ENCODE data around the gene ELMOD1.
"Not testable (repeated sequence)": the region's sequence is repeated elsewhere in the genome, so short reads cannot be mapped to it uniquely, and the experiment has no call there.

The ELMOD1 gene
- total RNA-seq = 0 to 0.09 reads per million in 2 experiments

- no peak for DNase-seq (ENCODE audit: low read depth)
These were observed at the start of gene ELMOD1 for GRCh38 chr11:107590460-107591377. TSS of gene ELMOD1 (plus strand) at chr11:107591147. CDS start at chr11:107618190, 27,043 bp downstream.

DNA sequence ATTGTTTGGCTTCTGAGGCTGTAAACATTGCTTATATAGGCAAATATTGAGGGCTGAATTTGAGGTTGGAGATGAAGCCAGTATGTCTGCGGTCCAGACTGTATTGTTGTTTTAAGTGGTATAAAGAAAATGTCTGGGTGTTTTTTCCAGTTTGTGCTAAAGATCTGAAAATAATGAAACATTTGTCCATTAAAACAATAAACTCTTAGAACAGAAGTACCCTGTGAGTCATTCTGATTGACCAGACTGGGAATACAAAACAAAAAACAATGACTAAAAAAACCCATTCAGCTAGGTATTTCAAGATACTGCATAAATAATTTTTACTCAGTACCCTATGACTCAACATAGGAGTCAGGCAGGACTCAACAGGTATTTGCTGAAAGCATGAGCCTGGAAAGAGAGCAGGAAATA, 45.8 kb upstream of the ELMOD1 start:
- no peak for DNase-seq (ENCODE audit: low read depth)

- DNase-seq (ENCODE audit: low read depth) = no peak
These were observed 43.0 kb upstream of the ELMOD1 start for GRCh38 chr11:107547961-107548360.

GRCh38 chr11:107549253-107549953, 41.5 kb upstream of the ELMOD1 start:
- peak; percentile 10 for DNase-seq (ENCODE audit: low read depth)

GRCh38 chr11:107549954-107550285, 41.0 kb upstream of the ELMOD1 start:
- DNase-seq (ENCODE audit: low read depth) = no peak

- no peak for DNase-seq (ENCODE audit: low read depth)
These were observed 40.6 kb upstream of the ELMOD1 start for GRCh38 chr11:107550304-107550703.

- DNase-seq (ENCODE audit: low read depth) = no peak
These were observed 29.3 kb upstream of the ELMOD1 start for GRCh38 chr11:107561688-107562087.

GRCh38 chr11:107562647-107563208, 28.2 kb upstream of the ELMOD1 start:
- no peak for DNase-seq (ENCODE audit: low read depth)

DNA sequence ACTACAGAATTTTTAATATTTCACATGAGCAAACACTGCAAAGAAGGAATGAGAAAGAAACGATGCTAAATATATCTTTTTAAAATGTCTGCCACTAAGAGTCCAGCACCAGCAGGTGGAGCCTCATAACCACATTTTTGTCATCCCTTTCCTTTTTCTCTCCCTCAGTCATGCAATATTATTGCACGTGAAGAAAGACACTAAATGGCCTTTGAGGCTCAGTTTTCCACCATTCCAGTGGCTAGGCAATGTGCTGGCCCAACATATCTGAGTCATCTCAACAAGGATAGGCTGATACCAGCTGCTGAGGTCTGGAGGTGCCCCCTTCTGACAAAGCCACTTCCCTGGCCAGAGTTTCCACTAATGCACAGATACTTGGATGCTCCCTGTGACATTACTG, 27.2 kb upstream of the ELMOD1 start:
- DNase-seq (ENCODE audit: low read depth) = peak; percentile 5

GRCh38 chr11:107564877-107565218, 26.1 kb upstream of the ELMOD1 start:
- no peak for DNase-seq (ENCODE audit: low read depth)

- DNase-seq (ENCODE audit: low read depth) = peak; percentile 65
These were observed 25.6 kb upstream of the ELMOD1 start, which contains the start of gene ALKBH8 for GRCh38 chr11:107565219-107565937. TSS of gene ALKBH8 (minus strand) at chr11:107565735. CDS start at chr11:107560893, 4,842 bp downstream.

GRCh38 chr11:107565955-107566501, 24.9 kb upstream of the ELMOD1 start:
- DNase-seq (ENCODE audit: low read depth) = not testable (repeated sequence)

GRCh38 chr11:107566569-107566968, 24.4 kb upstream of the ELMOD1 start:
- DNase-seq (ENCODE audit: low read depth) = no peak

DNA sequence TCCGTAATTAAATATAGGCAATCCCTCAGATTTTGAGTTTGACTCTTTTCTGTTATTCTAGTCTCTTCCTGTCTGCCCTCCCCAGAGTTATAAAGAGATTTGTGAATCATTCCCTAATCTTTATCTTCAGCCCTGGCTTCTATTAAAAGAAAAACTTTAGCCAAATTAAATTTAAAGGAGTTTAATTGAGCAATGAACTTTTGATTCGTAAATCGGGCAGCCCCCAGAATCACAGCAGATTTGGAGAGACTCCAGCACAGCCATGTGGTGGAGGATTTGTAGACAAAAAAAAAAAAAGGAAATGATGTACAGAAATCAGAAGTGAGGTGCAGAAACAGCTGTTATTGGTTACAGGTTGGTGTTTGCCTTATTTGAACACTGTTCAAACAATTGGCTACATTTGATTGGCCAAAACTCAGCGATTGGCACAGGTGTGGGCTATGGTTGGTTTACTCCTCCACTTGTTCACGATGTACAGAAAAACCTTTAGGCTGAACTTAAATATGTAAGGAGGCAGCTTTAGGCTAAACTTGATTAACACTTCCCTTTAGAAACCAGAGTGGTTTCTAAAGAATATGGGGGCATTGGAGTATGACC, 23.1 kb upstream of the ELMOD1 start:
- no peak for DNase-seq (ENCODE audit: low read depth)

- DNase-seq (ENCODE audit: low read depth) = no peak
These were observed 20.9 kb upstream of the ELMOD1 start for GRCh38 chr11:107570015-107570414.

- no peak for DNase-seq (ENCODE audit: low read depth)
These were observed 17.5 kb upstream of the ELMOD1 start for GRCh38 chr11:107573438-107573837.

DNA sequence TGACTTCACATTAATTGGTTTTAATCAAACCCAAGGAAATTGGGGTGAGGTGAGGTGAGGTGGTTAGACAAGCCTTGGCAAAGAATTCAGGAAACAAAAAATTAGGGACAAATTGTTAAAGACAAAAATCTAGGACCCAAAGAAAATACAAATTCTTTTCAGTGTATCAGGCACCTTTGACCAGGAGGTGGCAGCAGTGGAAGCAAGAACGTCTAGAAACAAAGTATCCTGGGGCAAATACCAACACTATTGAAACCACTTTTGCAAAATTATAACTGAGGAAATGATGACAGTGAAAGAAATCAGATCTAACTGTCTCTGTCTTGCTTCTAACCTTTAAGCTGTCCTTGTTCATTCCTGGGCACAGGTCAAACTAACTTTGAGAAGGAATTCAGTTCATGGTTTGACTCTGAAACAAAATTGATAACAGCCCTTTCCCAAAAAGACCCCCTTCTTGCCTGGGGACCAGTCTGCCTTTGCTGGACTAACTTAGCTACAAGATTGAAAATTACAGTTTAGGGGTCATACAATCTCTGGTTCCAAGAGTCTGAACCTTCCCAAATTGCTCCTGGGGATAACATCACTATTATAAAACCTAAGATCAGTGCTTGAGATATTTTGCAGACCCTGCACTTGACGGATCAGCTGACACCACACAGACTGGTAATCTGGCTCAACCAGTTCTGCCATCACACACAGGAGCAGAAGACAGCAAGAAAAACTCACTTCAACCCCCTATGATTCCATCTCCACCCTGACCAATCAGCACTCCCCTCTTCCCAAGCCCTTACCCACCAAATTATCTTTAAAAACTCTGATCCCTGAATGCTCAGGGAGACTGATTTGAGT, 14.2 kb upstream of the ELMOD1 start:
- not testable (repeated sequence) for DNase-seq (ENCODE audit: low read depth)

GRCh38 chr11:107577346-107577711, 13.6 kb upstream of the ELMOD1 start:
- DNase-seq (ENCODE audit: low read depth) = no peak

DNA sequence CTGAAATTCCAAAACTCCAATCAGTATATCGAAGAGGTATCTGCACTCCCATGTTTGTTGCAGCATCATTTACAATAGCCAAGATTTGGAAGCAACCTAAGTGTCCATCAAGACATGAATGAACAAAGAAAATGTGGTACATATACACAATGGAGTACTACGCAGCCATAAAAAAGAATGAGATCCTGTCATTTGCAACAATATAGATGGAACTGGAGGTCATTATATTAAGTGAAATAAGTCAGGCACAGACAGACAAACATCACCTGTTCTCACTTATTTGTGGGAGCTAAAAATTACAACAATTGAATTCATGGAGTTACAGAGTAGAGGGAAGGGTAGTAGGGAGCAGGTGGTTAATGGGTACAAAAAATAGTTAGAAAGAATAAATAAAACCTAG, 11.8 kb upstream of the ELMOD1 start:
- DNase-seq (ENCODE audit: low read depth) = not testable (repeated sequence)

DNA sequence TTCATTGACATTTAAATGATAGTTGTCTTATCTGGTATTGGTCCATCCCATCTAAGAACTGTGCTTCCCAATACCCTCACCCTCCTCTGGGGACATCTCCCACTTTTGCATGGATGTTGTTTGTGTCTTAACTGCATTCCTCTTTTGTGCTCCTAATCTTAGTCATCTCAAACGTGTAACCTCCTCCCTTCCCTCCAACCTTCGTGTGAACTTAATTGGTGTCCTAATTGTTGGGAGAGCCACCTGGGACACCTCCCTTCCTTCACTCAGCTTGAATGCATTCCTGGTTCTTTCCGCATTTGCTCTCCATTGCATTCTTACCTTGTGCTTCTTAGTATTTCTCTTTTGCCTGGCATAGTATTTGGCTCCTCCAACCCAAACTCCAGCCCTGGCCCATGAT, 9.8 kb upstream of the ELMOD1 start:
- DNase-seq (ENCODE audit: low read depth) = no peak
